ENCODE data around the gene SLC23A2.

- TF ChIP-seq CTCF (IDR thresholded peaks at IDR 0.05): no peak
- TF ChIP-seq POLR2A (IDR thresholded peaks at IDR 0.05): no peak
Observed at GRCh38 chr20:4864311-4864752, 137.0 kb downstream of the SLC23A2 start.
